ENCODE data around the gene MAP1LC3A.

The MAP1LC3A gene

DNA sequence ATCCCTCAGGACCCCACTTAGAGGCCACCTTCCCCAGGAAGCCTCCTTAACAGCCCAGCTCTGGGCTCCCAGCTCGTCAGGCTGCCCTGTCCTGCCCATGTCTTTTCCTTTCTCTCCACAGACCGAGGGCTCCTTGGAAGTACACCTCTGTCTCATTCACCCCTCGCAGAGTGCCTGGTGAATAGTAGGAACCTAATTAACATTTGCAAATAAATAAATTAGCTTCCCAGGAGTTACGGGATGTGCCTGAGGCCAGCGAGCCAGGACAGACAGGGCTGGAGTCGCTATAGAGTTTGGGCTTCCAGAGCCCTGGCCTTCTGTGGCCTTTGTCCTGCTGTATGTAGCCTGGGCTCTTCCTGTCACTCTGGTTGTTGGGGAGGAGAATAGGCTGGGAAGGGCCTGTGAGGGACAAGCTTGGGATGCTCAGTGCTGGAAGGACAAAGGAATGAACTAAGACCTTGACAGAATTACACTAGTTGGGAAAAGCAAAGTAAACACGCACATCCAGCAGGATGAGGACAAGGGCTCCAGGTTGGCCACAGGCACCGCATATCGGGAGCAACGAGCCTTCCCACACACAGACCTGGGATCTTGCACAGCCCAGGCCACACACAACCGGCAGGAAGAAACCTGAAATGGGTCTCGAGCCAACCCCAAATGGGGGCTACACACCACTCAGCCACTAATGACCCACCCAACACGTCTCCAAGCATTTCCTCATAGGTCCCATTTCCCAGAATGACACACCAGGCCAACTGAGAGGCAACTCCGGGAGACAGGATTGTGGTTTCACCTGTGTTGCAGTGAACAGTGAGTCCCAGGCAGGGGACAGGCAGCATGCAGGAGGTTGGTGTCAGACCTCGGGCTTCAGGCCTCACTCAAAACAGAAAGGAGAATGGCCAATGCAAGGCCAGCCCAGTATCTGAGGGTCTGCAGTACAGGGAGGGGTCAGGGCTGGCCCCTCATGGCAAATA lies 9.7 kb downstream of the MAP1LC3A start:
- no peaks in the 10 kb centered on the region for H4K20me1 ChIP-seq (ENCODE audit: insufficient read depth, low read length)
- no peak for TF ChIP-seq EZH2phosphoT487 (IDR thresholded peaks at IDR 0.05; ENCODE audit: low read depth)
- TF ChIP-seq, protein P1, sequence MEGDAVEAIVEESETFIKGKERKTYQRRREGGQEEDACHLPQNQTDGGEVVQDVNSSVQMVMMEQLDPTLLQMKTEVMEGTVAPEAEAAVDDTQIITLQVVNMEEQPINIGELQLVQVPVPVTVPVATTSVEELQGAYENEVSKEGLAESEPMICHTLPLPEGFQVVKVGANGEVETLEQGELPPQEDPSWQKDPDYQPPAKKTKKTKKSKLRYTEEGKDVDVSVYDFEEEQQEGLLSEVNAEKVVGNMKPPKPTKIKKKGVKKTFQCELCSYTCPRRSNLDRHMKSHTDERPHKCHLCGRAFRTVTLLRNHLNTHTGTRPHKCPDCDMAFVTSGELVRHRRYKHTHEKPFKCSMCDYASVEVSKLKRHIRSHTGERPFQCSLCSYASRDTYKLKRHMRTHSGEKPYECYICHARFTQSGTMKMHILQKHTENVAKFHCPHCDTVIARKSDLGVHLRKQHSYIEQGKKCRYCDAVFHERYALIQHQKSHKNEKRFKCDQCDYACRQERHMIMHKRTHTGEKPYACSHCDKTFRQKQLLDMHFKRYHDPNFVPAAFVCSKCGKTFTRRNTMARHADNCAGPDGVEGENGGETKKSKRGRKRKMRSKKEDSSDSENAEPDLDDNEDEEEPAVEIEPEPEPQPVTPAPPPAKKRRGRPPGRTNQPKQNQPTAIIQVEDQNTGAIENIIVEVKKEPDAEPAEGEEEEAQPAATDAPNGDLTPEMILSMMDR (IDR thresholded peaks at IDR 0.05; ENCODE audit: low read depth, low read length): no peak
- H3K4me1 ChIP-seq (ENCODE audit: low read length): peaks cover 7% of the 10 kb centered on the region
- H3K36me3 ChIP-seq (replicated peaks; ENCODE audit: low read depth, low read length): peaks cover 3% of the 10 kb centered on the region
- no peak overlapping the region for H2AFZ ChIP-seq (ENCODE audit: low read depth, low read length)
- H3K4me2 ChIP-seq (ENCODE audit: low read length): no peak overlapping the region
- no peak overlapping the region for H3K4me3 ChIP-seq (ENCODE audit: low read length)
- no peaks in the 10 kb centered on the region for H3K27me3 ChIP-seq (ENCODE audit: low read depth, low read length)
- no peak overlapping the region for H3K9ac ChIP-seq (ENCODE audit: low read length)
- H3K27ac ChIP-seq (ENCODE audit: low read length): no peak overlapping the region
- no peaks in the 10 kb centered on the region for H3K79me2 ChIP-seq (ENCODE audit: low read length)
- no peaks in the 10 kb centered on the region for H3K9me3 ChIP-seq (ENCODE audit: insufficient read depth, low read length)

DNA sequence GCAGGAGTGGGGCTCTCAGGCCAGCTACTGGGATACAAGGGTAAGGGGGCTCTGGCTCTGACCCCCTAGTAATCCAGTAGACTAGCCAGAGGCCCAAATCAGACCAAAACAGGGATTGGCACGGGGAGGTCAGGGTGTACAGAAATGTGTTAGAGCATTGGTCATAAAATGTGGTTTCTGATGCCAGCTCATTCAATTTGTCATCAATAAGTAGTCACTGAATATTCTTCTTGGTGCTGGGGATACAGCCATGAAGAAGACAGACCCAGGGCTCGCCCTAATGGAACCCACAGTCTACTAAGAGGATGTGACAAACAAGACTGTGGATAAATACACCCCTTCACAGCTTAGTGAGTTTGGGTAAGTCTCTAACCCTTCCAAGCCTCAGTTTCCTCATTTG lies 11.1 kb downstream of the MAP1LC3A start:
- Histone ChIP-seq H2AFZ (ENCODE audit: low read depth, low read length) (no peak overlapping the region), H3K4me2 (ENCODE audit: low read length) (no peak overlapping the region)

GRCh38 chr20:34570859-34571306 lies 12.4 kb downstream of the MAP1LC3A start:
- no peaks in the 10 kb centered on the region for H3K27me3 ChIP-seq (ENCODE audit: low read depth, low read length)
- peaks cover 3% of the 10 kb centered on the region for H3K36me3 ChIP-seq (replicated peaks; ENCODE audit: low read depth, low read length)
- H3K9ac ChIP-seq (ENCODE audit: low read length): no peak overlapping the region
- H3K4me3 ChIP-seq (ENCODE audit: low read length): no peak overlapping the region
- no peaks in the 10 kb centered on the region for H3K79me2 ChIP-seq (ENCODE audit: low read length)
- no peaks in the 10 kb centered on the region for H3K4me1 ChIP-seq (ENCODE audit: low read length)
- TF ChIP-seq, protein P1 (IDR thresholded peaks at IDR 0.05; ENCODE audit: low read depth, low read length): no peak
- no peak for TF ChIP-seq EZH2phosphoT487 (IDR thresholded peaks at IDR 0.05; ENCODE audit: low read depth)
- H3K4me2 ChIP-seq (ENCODE audit: low read length): no peak overlapping the region
- H3K27ac ChIP-seq (ENCODE audit: low read length): no peak overlapping the region
- H2AFZ ChIP-seq (ENCODE audit: low read depth, low read length): no peak overlapping the region
- no peaks in the 10 kb centered on the region for H3K9me3 ChIP-seq (ENCODE audit: insufficient read depth, low read length)
- no peaks in the 10 kb centered on the region for H4K20me1 ChIP-seq (ENCODE audit: insufficient read depth, low read length)

More for the DNA sequence above, 11.1 kb downstream of the MAP1LC3A start:
- H3K36me3 ChIP-seq (replicated peaks; ENCODE audit: low read depth, low read length): peaks cover 3% of the 10 kb centered on the region
- no peak overlapping the region for H3K9ac ChIP-seq (ENCODE audit: low read length)
- no peak overlapping the region for H3K27ac ChIP-seq (ENCODE audit: low read length)
- no peaks in the 10 kb centered on the region for H3K27me3 ChIP-seq (ENCODE audit: low read depth, low read length)
- no peak for TF ChIP-seq EZH2phosphoT487 (IDR thresholded peaks at IDR 0.05; ENCODE audit: low read depth)
- TF ChIP-seq, protein P1 (IDR thresholded peaks at IDR 0.05; ENCODE audit: low read depth, low read length): no peak
- no peaks in the 10 kb centered on the region for H3K79me2 ChIP-seq (ENCODE audit: low read length)
- peaks cover 6% of the 10 kb centered on the region for H3K4me1 ChIP-seq (ENCODE audit: low read length)
- H3K9me3 ChIP-seq (ENCODE audit: insufficient read depth, low read length): no peaks in the 10 kb centered on the region
- no peak overlapping the region for H3K4me3 ChIP-seq (ENCODE audit: low read length)
- H4K20me1 ChIP-seq (ENCODE audit: insufficient read depth, low read length): no peaks in the 10 kb centered on the region

- Histone ChIP-seq H2AFZ (ENCODE audit: low read depth, low read length) (no peak overlapping the region), H4K20me1 (ENCODE audit: insufficient read depth, low read length) (no peaks in the 10 kb centered on the region), H3K9ac (ENCODE audit: low read length) (no peak overlapping the region), H3K4me2 (ENCODE audit: low read length) (no peak overlapping the region), H3K27ac (ENCODE audit: low read length) (no peak overlapping the region), H3K4me1 (ENCODE audit: low read length) (no peaks in the 10 kb centered on the region), H3K4me3 (ENCODE audit: low read length) (no peak overlapping the region), H3K9me3 (ENCODE audit: insufficient read depth, low read length) (no peaks in the 10 kb centered on the region), H3K36me3 (replicated peaks; ENCODE audit: low read depth, low read length) (peaks cover 3% of the 10 kb centered on the region), H3K27me3 (ENCODE audit: low read depth, low read length) (no peaks in the 10 kb centered on the region), H3K79me2 (ENCODE audit: low read length) (no peaks in the 10 kb centered on the region)
- TF ChIP-seq, protein P1 (IDR thresholded peaks at IDR 0.05; ENCODE audit: low read depth, low read length): no peak
- TF ChIP-seq EZH2phosphoT487 (IDR thresholded peaks at IDR 0.05; ENCODE audit: low read depth): no peak
Measured at GRCh38 chr20:34571753-34572152, 13.2 kb downstream of the MAP1LC3A start.
